OCI-LY1 (cell line): ENCODE measurements around the gene EIF4EBP3.
A peak's percentile ranks its signal among the peaks of the same experiment; 100 is the strongest.

ENCODE experiments used
- H2AFZ ChIP-seq: fragments of 200-600 bp; sonication (generic), shearing (Covaris generic); 2 replicates; pipeline ENCODE4 v1.6.0; 2014; ENCODE audit warnings: antibody characterized with exemption, mild to moderate bottlenecking, low read length
- H3F3A ChIP-seq: fragments of 200-600 bp; sonication (generic), shearing (Covaris generic); 2 replicates; pipeline ENCODE4 v1.6.0; 2014; ENCODE audit warnings: mild to moderate bottlenecking, antibody characterized with exemption, low read length, moderate library complexity; ENCODE audit not compliant: insufficient read depth
- H3K27ac ChIP-seq: fragments of 200-600 bp; sonication (generic); 2 replicates; pipeline ENCODE4 v1.5.1; 2014; ENCODE audit warnings: low read length, mixed run types, mild to moderate bottlenecking, low read depth; ENCODE audit not compliant: poor library complexity, severe bottlenecking
- H3K27me3 ChIP-seq: fragments of 200-600 bp; sonication (generic); 2 replicates; pipeline ENCODE4 v1.6.0; 2014; ENCODE audit warnings: antibody characterized with exemption, mild to moderate bottlenecking, low read length, moderate library complexity; ENCODE audit not compliant: insufficient read depth
- H3K36me3 ChIP-seq: fragments of 200-600 bp; sonication (generic); 2 replicates; pipeline ENCODE4 v1.6.1; 2014; ENCODE audit warnings: mild to moderate bottlenecking, antibody characterized with exemption, low read length, moderate library complexity, mixed read lengths; ENCODE audit not compliant: insufficient read depth
- H3K4me1 ChIP-seq: fragments of 200-600 bp; sonication (generic); 2 replicates; pipeline ENCODE4 v1.5.1; 2014; ENCODE audit warnings: mild to moderate bottlenecking, low read length, moderate library complexity; ENCODE audit not compliant: insufficient read depth, severe bottlenecking
- H3K4me2 ChIP-seq: fragments of 200-600 bp; sonication (generic), shearing (Covaris generic); 2 replicates; pipeline ENCODE4 v1.6.1; 2014; ENCODE audit warnings: low read length
- H3K4me3 ChIP-seq: fragments of 200-600 bp; sonication (generic); 2 replicates; pipeline ENCODE4 v1.5.1; 2014; ENCODE audit warnings: low read length, low read depth, mild to moderate bottlenecking, mixed read lengths; ENCODE audit not compliant: poor library complexity, severe bottlenecking
- H3K79me2 ChIP-seq: fragments of 200-600 bp; shearing (Covaris generic); 2 replicates; pipeline ENCODE4 v1.6.1; 2016; ENCODE audit warnings: mixed run types, low read length, mixed read lengths; ENCODE audit not compliant: insufficient read depth
- H3K9ac ChIP-seq: fragments of 200-600 bp; sonication (generic), shearing (Covaris generic); 2 replicates; pipeline ENCODE4 v1.6.1; 2014; ENCODE audit warnings: mild to moderate bottlenecking, low read length, mixed read lengths
- H3K9me2 ChIP-seq: fragments of 200-600 bp; sonication (generic), shearing (Covaris generic); 2 replicates; pipeline ENCODE4 v1.6.1; 2014; ENCODE audit warnings: low read depth, mild to moderate bottlenecking, low read length, mixed read lengths
- H3K9me3 ChIP-seq: fragments of 200-600 bp; shearing (Covaris generic); 2 replicates; pipeline ENCODE4 v1.6.1; 2014; ENCODE audit warnings: low read length, mixed read lengths
- H4K20me1 ChIP-seq: fragments of 200-600 bp; sonication (generic), shearing (Covaris generic); 2 replicates; pipeline ENCODE4 v1.6.0; 2016; ENCODE audit warnings: mild to moderate bottlenecking, low read length; ENCODE audit not compliant: insufficient read depth
- EZH2 ChIP-seq: fragments of 200-600 bp; sonication (generic), shearing (Covaris generic); IDR thresholded peaks from 2 replicates; pipeline ENCODE4 v1.8.0; 2017; ENCODE audit warnings: borderline replicate concordance, mixed run types, mild to moderate bottlenecking, antibody characterized with exemption, low read length, moderate library complexity, mixed read lengths
- TF ChIP-seq, protein P1 (sequence below): fragments of 200-600 bp; sonication (generic), shearing (Covaris generic); IDR thresholded peaks from 2 replicates; pipeline ENCODE4 v1.5.1; 2017; ENCODE audit warnings: mild to moderate bottlenecking, antibody characterized with exemption, low read length, moderate library complexity, mixed read lengths

The EIF4EBP3 gene

DNA sequence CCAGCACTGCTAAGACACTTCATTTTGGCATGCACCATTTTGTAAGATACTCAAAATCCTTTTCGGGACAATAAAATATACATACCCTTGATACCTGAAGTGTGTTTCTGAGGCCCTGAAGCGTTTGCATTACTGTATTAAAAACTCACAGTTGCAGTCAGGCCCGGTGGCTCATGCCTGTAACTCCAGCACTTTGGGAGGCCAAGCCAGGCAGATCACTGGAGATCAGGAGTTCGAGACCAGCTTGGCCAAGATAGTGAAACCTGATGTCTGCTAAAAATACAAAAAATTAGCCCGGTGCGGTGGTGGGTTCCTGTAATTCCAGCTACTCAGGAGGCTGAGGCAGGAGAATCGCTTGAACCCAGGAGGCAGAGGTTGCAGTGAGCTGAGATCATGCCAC lies 2.5 kb upstream of the EIF4EBP3 start:
- no peaks in the 10 kb centered on the region for H4K20me1 ChIP-seq
- H3K79me2 ChIP-seq: no peaks in the 10 kb centered on the region
- no peaks in the 10 kb centered on the region for H3K9me2 ChIP-seq
- peaks cover 24% of the 10 kb centered on the region for H3K4me1 ChIP-seq
- no peak overlapping the region for H3K9ac ChIP-seq
- no peaks in the 10 kb centered on the region for H3F3A ChIP-seq
- H2AFZ ChIP-seq: no peak overlapping the region
- no peak overlapping the region for H3K27ac ChIP-seq
- no peak overlapping the region for H3K4me2 ChIP-seq
- TF ChIP-seq, protein P1, sequence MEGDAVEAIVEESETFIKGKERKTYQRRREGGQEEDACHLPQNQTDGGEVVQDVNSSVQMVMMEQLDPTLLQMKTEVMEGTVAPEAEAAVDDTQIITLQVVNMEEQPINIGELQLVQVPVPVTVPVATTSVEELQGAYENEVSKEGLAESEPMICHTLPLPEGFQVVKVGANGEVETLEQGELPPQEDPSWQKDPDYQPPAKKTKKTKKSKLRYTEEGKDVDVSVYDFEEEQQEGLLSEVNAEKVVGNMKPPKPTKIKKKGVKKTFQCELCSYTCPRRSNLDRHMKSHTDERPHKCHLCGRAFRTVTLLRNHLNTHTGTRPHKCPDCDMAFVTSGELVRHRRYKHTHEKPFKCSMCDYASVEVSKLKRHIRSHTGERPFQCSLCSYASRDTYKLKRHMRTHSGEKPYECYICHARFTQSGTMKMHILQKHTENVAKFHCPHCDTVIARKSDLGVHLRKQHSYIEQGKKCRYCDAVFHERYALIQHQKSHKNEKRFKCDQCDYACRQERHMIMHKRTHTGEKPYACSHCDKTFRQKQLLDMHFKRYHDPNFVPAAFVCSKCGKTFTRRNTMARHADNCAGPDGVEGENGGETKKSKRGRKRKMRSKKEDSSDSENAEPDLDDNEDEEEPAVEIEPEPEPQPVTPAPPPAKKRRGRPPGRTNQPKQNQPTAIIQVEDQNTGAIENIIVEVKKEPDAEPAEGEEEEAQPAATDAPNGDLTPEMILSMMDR: no peak
- no peak for TF ChIP-seq EZH2
- H3K4me3 ChIP-seq: no peak overlapping the region
- H3K27me3 ChIP-seq: no peaks in the 10 kb centered on the region
- no peaks in the 10 kb centered on the region for H3K9me3 ChIP-seq
- peaks cover 58% of the 10 kb centered on the region for H3K36me3 ChIP-seq

DNA sequence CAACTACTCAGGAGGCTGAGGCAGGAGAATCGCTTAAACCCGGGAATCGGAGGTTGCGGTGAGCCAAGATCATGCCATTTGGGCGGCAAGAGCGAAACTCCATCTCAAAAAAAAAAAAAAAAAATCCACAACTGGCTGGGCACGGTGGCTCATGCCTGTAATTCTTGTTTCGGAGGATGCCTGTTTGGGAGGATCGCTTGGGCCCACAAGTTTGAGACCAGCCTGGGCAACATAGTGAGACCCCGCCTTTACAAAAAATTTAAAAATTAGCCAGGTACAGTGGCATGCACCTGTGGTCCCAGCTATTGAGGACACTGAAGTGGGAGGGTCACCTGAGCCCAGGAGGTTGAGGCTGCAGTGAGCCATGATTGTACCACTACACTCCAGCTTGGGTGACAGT lies 1.9 kb upstream of the EIF4EBP3 start:
- H3K4me1 ChIP-seq: peaks cover 24% of the 10 kb centered on the region
- H3K4me2 ChIP-seq: no peak overlapping the region
- no peak overlapping the region for H2AFZ ChIP-seq
- no peak overlapping the region for H3K4me3 ChIP-seq
- H3K27me3 ChIP-seq: no peaks in the 10 kb centered on the region
- H3K9ac ChIP-seq: no peak overlapping the region
- H3K9me3 ChIP-seq: no peaks in the 10 kb centered on the region
- H3K36me3 ChIP-seq: peaks cover 58% of the 10 kb centered on the region
- H3K27ac ChIP-seq: no peak overlapping the region
- H3K79me2 ChIP-seq: no peaks in the 10 kb centered on the region
- H3K9me2 ChIP-seq: no peaks in the 10 kb centered on the region
- H4K20me1 ChIP-seq: no peaks in the 10 kb centered on the region
- TF ChIP-seq, protein P1: no peak
- no peak for TF ChIP-seq EZH2
- no peaks in the 10 kb centered on the region for H3F3A ChIP-seq

DNA sequence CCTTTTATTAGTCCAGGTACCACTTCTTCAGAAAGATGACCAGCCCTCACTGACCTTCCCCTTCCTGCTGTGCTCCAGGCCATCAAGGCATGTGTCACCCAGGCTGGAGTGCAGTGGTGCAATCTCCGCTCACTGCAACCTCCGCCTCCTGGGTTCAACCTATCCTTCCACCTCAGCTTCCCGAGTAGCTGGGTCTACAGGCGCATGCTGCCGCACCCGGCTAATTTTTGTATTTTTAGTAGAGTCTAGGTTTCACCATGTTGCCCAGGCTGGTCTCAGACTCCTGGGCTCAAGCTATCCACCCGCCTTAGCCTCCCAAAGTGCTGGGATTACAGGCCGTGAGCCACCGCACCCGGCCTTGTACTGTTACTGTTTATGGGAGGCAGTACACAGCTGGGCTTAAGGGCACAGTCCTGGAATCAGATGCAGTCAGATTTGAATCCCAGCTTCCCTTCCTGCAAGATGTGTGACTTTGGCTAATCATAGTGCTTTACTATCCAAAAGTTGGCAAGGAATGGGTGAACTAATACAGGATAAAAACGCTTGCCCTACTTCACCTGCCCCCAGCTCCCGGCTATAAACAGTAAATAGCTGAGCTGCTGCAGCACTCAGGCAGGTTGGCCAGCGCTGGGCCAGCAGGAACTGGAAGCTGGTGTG lies 483 bp upstream of the EIF4EBP3 start:
- peak overlapping the region; percentile 61 for H3K4me3 ChIP-seq
- peak overlapping the region; percentile 81 for H3K4me2 ChIP-seq
- no peaks in the 10 kb centered on the region for H3K9me3 ChIP-seq
- no peaks in the 10 kb centered on the region for H4K20me1 ChIP-seq
- H3K9ac ChIP-seq: peak overlapping the region; percentile 47; the same call in 1 of the 2 replicates
- no peaks in the 10 kb centered on the region for H3F3A ChIP-seq
- no peak overlapping the region for H2AFZ ChIP-seq
- peaks cover 58% of the 10 kb centered on the region for H3K36me3 ChIP-seq
- TF ChIP-seq, protein P1: no peak
- no peak for TF ChIP-seq EZH2
- H3K27ac ChIP-seq: no peak overlapping the region
- no peaks in the 10 kb centered on the region for H3K79me2 ChIP-seq
- no peaks in the 10 kb centered on the region for H3K27me3 ChIP-seq
- H3K9me2 ChIP-seq: no peaks in the 10 kb centered on the region
- peaks cover 24% of the 10 kb centered on the region for H3K4me1 ChIP-seq
